HCT116 (cell line): Measurements from ENCODE around the gene RNF34. TPM values are rescaled to one million over a fixed set of nuclear protein-coding genes. Genes with fewer than 3 reads are reported as not detected.

ENCODE experiments used
- ATAC-seq: fragments of 200-7000 bp; cut with Tn5 transposase; 2 replicates; pipeline ENCODE4 v1.9.1; 2020; ENCODE audit warnings: mild to moderate bottlenecking, moderate library complexity
- BruUV-seq: library from RNA; stranded (reverse); fragments of 400-500 nt; replicated peaks from 2 replicates; lab custom pipeline; 2021; lab: Mats Ljungman, UMichigan
- CTCF ChIA-PET: fragments of 300-600 bp; sonication (Branson Sonifier 250); formaldehyde crosslinking; loops from one replicate; lab custom pipeline; 2021; ENCODE audit warnings: antibody characterized with exemption; lab: Charles Lee
- POLR2A ChIA-PET: fragments of 300-600, 350-600 bp; sonication (Branson Sonifier 250); formaldehyde crosslinking; loops from one replicate; lab custom pipeline; 2021; ENCODE audit warnings: antibody characterized with exemption; lab: Charles Lee
- RAD21 ChIA-PET, 2 experiments: fragments of 300-600 bp; sonication (Branson Sonifier 250); formaldehyde crosslinking; loops; one replicate each; lab custom pipeline; 2023; ENCODE audit warnings: low total read pairs in 2 of 2; ENCODE audit not compliant: uncharacterized antibody in 2 of 2, unreplicated experiment in 2 of 2, low non-redundant PET in 1 of 2; lab: Charles Lee
- DNase-seq: peaks from one replicate; pipeline ENCODE4 v3.0.0-alpha.2; 2010; ENCODE audit warnings: low read depth, low spot score
- H2AFZ ChIP-seq: fragments of 200-600 bp; shearing (Covaris generic), sonication (generic); 2 replicates; pipeline ENCODE4 v1.6.1; 2017; ENCODE audit warnings: low read depth, mixed run types, mixed read lengths, antibody characterized with exemption, low read length; ENCODE audit not compliant: poor library complexity, severe bottlenecking
- H3K27ac ChIP-seq: 2 replicates; pipeline ENCODE4 v1.5.1; 2012; ENCODE audit warnings: low read depth, low read length
- H3K27me3 ChIP-seq: fragments of 200-600 bp; sonication (generic); 2 replicates; pipeline ENCODE4 v1.6.1; 2016; ENCODE audit warnings: mixed run types, low read length, mixed read lengths; ENCODE audit not compliant: insufficient read depth
- H3K36me3 ChIP-seq, 2 experiments: fragments of 200-500 bp in 1 of 2; fragments of 200-600 bp in 1 of 2; sonication (Bioruptor generic) in 1 of 2; sonication (generic) in 1 of 2; 2 replicates each; pipeline versions ENCODE4 v1.5.1 to v1.6.1; 2014 to 2016; ENCODE audit warnings: low read length in 2 of 2, inconsistent platforms in 1 of 2, mixed read lengths in 1 of 2, mixed run types in 1 of 2; ENCODE audit not compliant: insufficient read depth in 2 of 2, control insufficient read depth in 1 of 2
- H3K4me1 ChIP-seq, 2 experiments: fragments of 200-600 bp in 1 of 2; sonication (generic) in 1 of 2; 2 replicates each; pipeline versions ENCODE4 v1.5.1 to v1.6.1; 2012 to 2017; ENCODE audit warnings: low read length in 2 of 2, inconsistent platforms in 1 of 2, mild to moderate bottlenecking in 1 of 2, mixed read lengths in 1 of 2, mixed run types in 1 of 2, moderate library complexity in 1 of 2; ENCODE audit not compliant: insufficient read depth in 2 of 2, control insufficient read depth in 1 of 2
- H3K4me2 ChIP-seq: fragments of 200-600 bp; sonication (generic); 2 replicates; pipeline ENCODE4 v1.6.1; 2017; ENCODE audit warnings: mixed run types, low read length, mixed read lengths
- H3K4me3 ChIP-seq, 2 experiments: fragments of 200-600 bp in 1 of 2; sonication (generic) in 1 of 2; replicated peaks in 1 of 2; 2 replicates each; pipeline ENCODE4 v1.5.1; 2011 to 2016; ENCODE audit warnings: low read length in 2 of 2, control low read depth in 1 of 2, low read depth in 1 of 2, mild to moderate bottlenecking in 1 of 2, mixed read lengths in 1 of 2, mixed run types in 1 of 2
- H3K79me2 ChIP-seq: fragments of 200-600 bp; sonication (generic); 2 replicates; pipeline ENCODE4 v1.6.1; 2017; ENCODE audit warnings: mild to moderate bottlenecking, mixed run types, low read length, moderate library complexity, mixed read lengths; ENCODE audit not compliant: insufficient read depth
- H3K9ac ChIP-seq: fragments of 200-600 bp; sonication (generic); 2 replicates; pipeline ENCODE4 v1.6.1; 2016; ENCODE audit warnings: low read length, mixed read lengths
- H3K9me2 ChIP-seq: fragments of 200-600 bp; sonication (generic), shearing (Covaris generic); 2 replicates; pipeline ENCODE4 v1.6.1; 2017; ENCODE audit warnings: mixed run types, mild to moderate bottlenecking, moderate library complexity; ENCODE audit not compliant: insufficient read depth
- H3K9me3 ChIP-seq, 2 experiments: fragments of 200-500 bp in 1 of 2; fragments of 200-600 bp in 1 of 2; sonication (Bioruptor generic) in 1 of 2; sonication (generic) in 1 of 2; 2 replicates each; pipeline ENCODE4 v1.6.1; 2014 to 2017; ENCODE audit warnings: low read length in 2 of 2, mixed read lengths in 2 of 2, inconsistent platforms in 1 of 2, low read depth in 1 of 2, mild to moderate bottlenecking in 1 of 2, mixed run types in 1 of 2, moderate library complexity in 1 of 2; ENCODE audit not compliant: control insufficient read depth in 1 of 2, insufficient read depth in 1 of 2
- H4K20me1 ChIP-seq: fragments of 200-600 bp; sonication (generic), shearing (Covaris generic); 2 replicates; pipeline ENCODE4 v1.6.1; 2017; ENCODE audit warnings: mixed run types, mild to moderate bottlenecking, moderate library complexity; ENCODE audit not compliant: insufficient read depth
- ATF3 ChIP-seq: IDR thresholded peaks from 2 replicates; pipeline ENCODE4 v1.6.1; 2012
- CEBPB ChIP-seq: IDR thresholded peaks from 2 replicates; pipeline ENCODE4 v1.6.1; 2012; ENCODE audit warnings: low read depth
- ELF1 ChIP-seq: IDR thresholded peaks from 2 replicates; pipeline ENCODE4 v1.6.1; 2012; ENCODE audit warnings: low read depth, borderline replicate concordance
- JUND ChIP-seq: IDR thresholded peaks from 2 replicates; pipeline ENCODE4 v1.6.1; 2012
- POLR2A ChIP-seq: IDR thresholded peaks from 2 replicates; pipeline ENCODE4 v1.7.0; 2011; ENCODE audit warnings: borderline replicate concordance; ENCODE audit not compliant: insufficient read depth, insufficient read length; ENCODE audit errors: extremely low read depth
- RAD21 ChIP-seq: IDR thresholded peaks from 2 replicates; pipeline ENCODE4 v1.6.1; 2012; ENCODE audit warnings: low read depth, mild to moderate bottlenecking
- REST ChIP-seq: IDR thresholded peaks from 2 replicates; pipeline ENCODE4 v1.6.1; 2012; ENCODE audit warnings: low read depth
- YY1 ChIP-seq: IDR thresholded peaks from 2 replicates; pipeline ENCODE4 v1.6.1; 2011; ENCODE audit warnings: low read length, low read depth, moderate library complexity, mild to moderate bottlenecking; ENCODE audit not compliant: insufficient replicate concordance; ENCODE audit errors: extremely low read depth
- intact Hi-C: fragments of 100-400 bp; cut with micrococcal nuclease; formaldehyde crosslinking; loops from 2 replicates; pipeline ENCODE4 v1.10.0; 2022
- total RNA-seq: library from RNA; stranded (reverse); gene quantifications from one replicate; pipeline ENCODE4 v1.2.1, GENCODE V29; 2021; ENCODE audit not compliant: unreplicated experiment

The RNF34 gene
- total RNA-seq, 1 experiment from 2014 or later, result 47.8 TPM

GRCh38 chr12:121453629-121454028, 53.7 kb downstream of the RNF34 start (continued):
- no peak for TF ChIP-seq REST
- no peak for TF ChIP-seq CEBPB
- no peak for TF ChIP-seq ELF1
- TF ChIP-seq POLR2A, result no peak
- TF ChIP-seq JUND, result no peak

GRCh38 chr12:121454921-121455320, 55.0 kb downstream of the RNF34 start:
- ATAC-seq (no peak), DNase-seq (no peak)
- Histone ChIP-seq H3K4me1 (no peaks in the 10 kb centered on the region), H3K27ac (no peak overlapping the region), H3K9me3 (no peaks in the 10 kb centered on the region), H3K4me2 (no peak overlapping the region), H2AFZ (no peak overlapping the region), H3K9ac (no peak overlapping the region), H4K20me1 (no peaks in the 10 kb centered on the region), H3K27me3 (no peaks in the 10 kb centered on the region), H3K4me3 (no peak overlapping the region), H3K36me3 (peaks cover 0 to 5% of the 10 kb centered on the region in 2 experiments; a peak in 2 of 4 replicates), H3K9me2 (no peaks in the 10 kb centered on the region), H3K79me2 (peaks cover 57% of the 10 kb centered on the region)
- intact Hi-C loops, result no loop called here
- BruUV-seq, result no TSS peak
- POLR2A ChIA-PET, result no interaction called here
- RAD21 ChIA-PET, result no interaction called here
- no peak for TF ChIP-seq CEBPB
- no peak for TF ChIP-seq YY1
- no peak for TF ChIP-seq ATF3
- no peak for TF ChIP-seq ELF1
- TF ChIP-seq RAD21, result no peak
- CTCF ChIA-PET, result no interaction called here
